Measurements from ENCODE around the gene CMTM8.
"Not testable (repeated sequence)": the region's sequence is repeated elsewhere in the genome, so short reads cannot be mapped to it uniquely, and the experiment has no call there.

The CMTM8 gene, protein sequence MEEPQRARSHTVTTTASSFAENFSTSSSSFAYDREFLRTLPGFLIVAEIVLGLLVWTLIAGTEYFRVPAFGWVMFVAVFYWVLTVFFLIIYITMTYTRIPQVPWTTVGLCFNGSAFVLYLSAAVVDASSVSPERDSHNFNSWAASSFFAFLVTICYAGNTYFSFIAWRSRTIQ

DNA sequence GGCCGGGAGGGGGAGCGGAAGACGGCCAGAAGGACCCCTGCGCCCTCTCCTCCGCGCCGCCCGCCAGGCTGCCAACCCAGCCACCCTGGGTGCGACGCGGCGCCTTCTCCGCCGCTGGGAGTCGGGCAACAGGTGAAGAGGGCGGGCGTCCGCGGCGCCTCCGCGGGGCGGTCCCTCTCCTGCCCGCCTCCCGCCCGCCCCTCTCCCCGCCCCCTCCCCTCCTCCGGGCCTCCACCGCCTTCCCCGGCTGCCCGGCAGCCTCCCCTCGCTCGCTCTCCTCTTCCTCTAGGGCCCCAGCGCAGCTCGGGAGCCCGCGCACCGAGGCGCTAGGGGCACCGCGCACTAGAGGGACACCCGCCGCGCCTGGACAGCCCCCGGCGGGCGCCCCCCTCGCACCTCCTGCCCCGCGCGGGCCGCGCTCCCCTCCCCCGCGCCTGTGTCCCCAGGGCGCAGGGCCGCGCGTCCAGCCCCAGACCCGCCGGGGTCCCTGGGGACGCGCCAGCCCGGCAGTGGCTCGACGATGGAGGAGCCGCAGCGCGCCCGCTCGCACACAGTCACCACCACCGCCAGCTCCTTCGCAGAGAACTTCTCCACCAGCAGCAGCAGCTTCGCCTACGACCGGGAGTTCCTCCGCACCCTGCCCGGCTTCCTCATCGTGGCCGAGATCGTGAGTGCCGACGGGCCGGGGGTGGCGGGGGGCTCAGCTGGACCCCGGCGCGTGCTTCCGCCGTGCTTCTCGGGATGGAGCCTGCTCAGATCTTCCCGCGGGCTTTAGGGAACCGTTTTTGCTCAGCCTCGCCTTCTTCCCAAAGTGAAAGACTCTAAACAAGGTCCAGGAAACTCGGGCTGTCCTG lies at the start of gene CMTM8:
CMTM8 (plus strand) TSS at position 228 of the 854 bp plus-strand sequence; CDS start at position 521, 293 bp downstream.
- POLR2A ChIA-PET, result interaction anchor here (1.1 kb wide), 1 partner anchor 50 kb away, joined by 3 read pairs; no protein-coding TSS in a partner anchor
- TF ChIP-seq HDGF (IDR thresholded peaks at IDR 0.05; ENCODE audit: borderline replicate concordance), result no peak
- TF ChIP-seq L3MBTL2 (conservative IDR thresholded peaks at IDR 0.05), result no peak
- no peak for TF ChIP-seq ARNT (IDR thresholded peaks at IDR 0.05)
- TF ChIP-seq LEF1 (IDR thresholded peaks at IDR 0.05; ENCODE audit: borderline replicate concordance), result no peak
- no peak for TF ChIP-seq ZNF384 (IDR thresholded peaks at IDR 0.05)
- TF ChIP-seq TARDBP (IDR thresholded peaks at IDR 0.05), result no peak
- TF ChIP-seq FOXK2 (IDR thresholded peaks at IDR 0.05), result no peak
- no peak for TF ChIP-seq FOXA1 (IDR thresholded peaks at IDR 0.05)
- no peak for TF ChIP-seq CTBP1 (IDR thresholded peaks at IDR 0.05; ENCODE audit: borderline replicate concordance)
- TF ChIP-seq BHLHE40 (IDR thresholded peaks at IDR 0.05; ENCODE audit: borderline replicate concordance), result no peak
- TF ChIP-seq, protein P1, sequence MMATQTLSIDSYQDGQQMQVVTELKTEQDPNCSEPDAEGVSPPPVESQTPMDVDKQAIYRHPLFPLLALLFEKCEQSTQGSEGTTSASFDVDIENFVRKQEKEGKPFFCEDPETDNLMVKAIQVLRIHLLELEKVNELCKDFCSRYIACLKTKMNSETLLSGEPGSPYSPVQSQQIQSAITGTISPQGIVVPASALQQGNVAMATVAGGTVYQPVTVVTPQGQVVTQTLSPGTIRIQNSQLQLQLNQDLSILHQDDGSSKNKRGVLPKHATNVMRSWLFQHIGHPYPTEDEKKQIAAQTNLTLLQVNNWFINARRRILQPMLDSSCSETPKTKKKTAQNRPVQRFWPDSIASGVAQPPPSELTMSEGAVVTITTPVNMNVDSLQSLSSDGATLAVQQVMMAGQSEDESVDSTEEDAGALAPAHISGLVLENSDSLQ (IDR thresholded peaks at IDR 0.05), result no peak
- no peak for TF ChIP-seq FOXM1 (IDR thresholded peaks at IDR 0.05; ENCODE audit: borderline replicate concordance)
- no peak for TF ChIP-seq ELF4 (IDR thresholded peaks at IDR 0.05)
- no peak for TF ChIP-seq SUZ12 (IDR thresholded peaks at IDR 0.05)
- TF ChIP-seq SP1 (IDR thresholded peaks at IDR 0.05), result no peak
- CTCF ChIA-PET, result interaction anchor here (1.0 to 1.7 kb wide), 3 partner anchors 10 to 95 kb away, joined by 3 to 8 read pairs (median 5); no protein-coding TSS in a partner anchor
- DNase-seq (ENCODE audit: extremely low spot score), result peak; percentile 82

DNA sequence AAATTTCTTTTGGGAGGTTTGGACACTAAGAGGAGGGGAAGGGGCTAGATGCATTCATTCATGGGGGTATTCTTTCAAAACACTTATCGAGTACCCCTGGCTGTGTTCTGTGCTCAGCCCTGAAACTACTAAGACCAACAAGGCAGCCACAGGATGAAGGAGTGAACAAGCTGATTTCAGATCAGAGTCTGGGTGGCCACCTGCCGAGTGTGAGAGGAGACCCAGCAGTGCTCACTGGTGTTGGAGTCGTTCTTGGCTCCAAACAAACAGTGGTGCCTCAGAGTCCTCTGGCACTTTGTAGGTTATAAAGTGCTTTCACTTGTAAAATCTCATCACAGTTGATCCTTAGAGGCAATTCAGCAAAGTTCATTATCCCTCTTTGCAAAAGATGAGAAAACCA lies 48.8 kb upstream of the CMTM8 start:
- no peak for DNase-seq (ENCODE audit: extremely low spot score)
- ChIA-PET CTCF (no interaction called here), POLR2A (no interaction called here)
- no peak for TF ChIP-seq NFRKB (IDR thresholded peaks at IDR 0.05)
- TF ChIP-seq SUZ12 (IDR thresholded peaks at IDR 0.05), result no peak
- TF ChIP-seq, protein P1 (IDR thresholded peaks at IDR 0.05), result no peak
- TF ChIP-seq ELF4 (IDR thresholded peaks at IDR 0.05), result no peak
- no peak for TF ChIP-seq TARDBP (IDR thresholded peaks at IDR 0.05)
- TF ChIP-seq FOXA1 (IDR thresholded peaks at IDR 0.05), result no peak
- TF ChIP-seq LEF1 (IDR thresholded peaks at IDR 0.05; ENCODE audit: borderline replicate concordance), result no peak
- no peak for TF ChIP-seq HDGF (IDR thresholded peaks at IDR 0.05; ENCODE audit: borderline replicate concordance)
- no peak for TF ChIP-seq FOXK2 (IDR thresholded peaks at IDR 0.05)
- TF ChIP-seq BHLHE40 (IDR thresholded peaks at IDR 0.05; ENCODE audit: borderline replicate concordance), result no peak
- TF ChIP-seq L3MBTL2 (conservative IDR thresholded peaks at IDR 0.05), result no peak
- no peak for TF ChIP-seq FOXM1 (IDR thresholded peaks at IDR 0.05; ENCODE audit: borderline replicate concordance)
- no peak for TF ChIP-seq CTBP1 (IDR thresholded peaks at IDR 0.05; ENCODE audit: borderline replicate concordance)

DNA sequence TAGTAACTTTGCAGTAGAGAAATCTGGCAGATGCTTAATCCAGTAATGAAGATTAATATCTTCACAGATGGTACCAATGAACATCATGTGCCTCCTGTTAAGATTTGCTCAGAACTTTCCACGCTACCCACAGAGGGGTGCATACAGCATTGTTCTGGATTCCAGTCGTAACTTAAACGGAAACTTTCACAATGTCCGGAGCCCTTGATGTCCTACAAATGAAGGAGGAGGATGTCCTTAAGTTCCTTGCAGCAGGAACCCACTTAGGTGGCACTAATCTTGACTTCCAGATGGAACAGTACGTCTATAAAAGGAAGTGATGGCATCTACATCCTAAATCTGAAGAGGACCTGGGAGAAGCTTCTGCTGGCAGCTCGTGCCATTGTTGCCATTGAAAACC lies 47.9 kb upstream of the CMTM8 start:
- POLR2A ChIA-PET, result not testable (repeated sequence)

DNA sequence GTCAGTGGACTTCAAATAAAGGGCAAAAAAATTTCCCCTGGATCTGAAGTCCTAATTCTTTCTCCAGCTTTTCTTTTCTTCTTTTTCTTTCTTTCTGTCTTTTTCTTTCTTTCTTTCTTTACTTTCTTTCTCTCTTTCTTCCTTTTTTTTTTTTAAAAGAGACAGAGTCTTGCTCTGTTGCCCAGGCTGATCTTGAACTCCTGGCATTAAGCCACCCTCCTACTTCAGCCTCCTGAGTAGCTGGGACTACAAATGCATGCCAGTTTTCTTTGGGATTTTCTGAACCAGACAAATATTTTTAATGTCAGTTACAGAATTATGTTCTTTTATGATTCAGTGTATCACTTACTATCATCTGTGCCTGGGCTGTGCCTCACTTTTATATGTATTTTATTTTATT lies 45.4 kb upstream of the CMTM8 start:
- no peak for DNase-seq (ENCODE audit: extremely low spot score)
- POLR2A ChIA-PET, result no interaction called here
- CTCF ChIA-PET, result no interaction called here
- TF ChIP-seq BHLHE40 (IDR thresholded peaks at IDR 0.05; ENCODE audit: borderline replicate concordance), result no peak
- no peak for TF ChIP-seq HDGF (IDR thresholded peaks at IDR 0.05; ENCODE audit: borderline replicate concordance)
- TF ChIP-seq FOXK2 (IDR thresholded peaks at IDR 0.05), result no peak
- TF ChIP-seq ELF4 (IDR thresholded peaks at IDR 0.05), result no peak
- no peak for TF ChIP-seq LEF1 (IDR thresholded peaks at IDR 0.05; ENCODE audit: borderline replicate concordance)
- no peak for TF ChIP-seq L3MBTL2 (conservative IDR thresholded peaks at IDR 0.05)
- no peak for TF ChIP-seq FOXA1 (IDR thresholded peaks at IDR 0.05)
- TF ChIP-seq SP1 (IDR thresholded peaks at IDR 0.05), result no peak
- no peak for TF ChIP-seq ARNT (IDR thresholded peaks at IDR 0.05)
- TF ChIP-seq NFRKB (IDR thresholded peaks at IDR 0.05), result no peak

More for the DNA sequence above, 47.9 kb upstream of the CMTM8 start:
- CTCF ChIA-PET; DNase-seq (ENCODE audit: extremely low spot score): not testable (repeated sequence)

DNA sequence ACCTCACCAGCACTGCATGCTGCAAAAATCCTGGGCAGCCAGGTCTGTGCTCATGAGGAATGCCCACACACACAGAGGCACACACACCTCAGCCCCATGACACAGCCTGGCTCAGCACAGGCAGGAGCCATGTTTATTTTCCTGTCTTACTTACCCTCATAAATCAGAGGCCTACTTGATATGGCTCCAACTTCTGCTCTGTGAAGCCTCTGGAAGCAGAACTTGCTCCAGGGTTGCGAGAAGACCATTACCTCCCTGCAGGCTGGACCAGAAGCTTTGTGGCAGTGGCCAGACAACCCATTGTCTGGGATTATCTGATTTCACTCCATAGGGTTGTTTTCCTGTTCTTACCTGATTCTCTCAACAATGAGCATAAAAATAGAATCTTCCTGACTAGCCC lies 43.8 kb upstream of the CMTM8 start:
- CTCF ChIA-PET, result no interaction called here
- no peak for TF ChIP-seq ZNF384 (IDR thresholded peaks at IDR 0.05)
- TF ChIP-seq, protein P1 (IDR thresholded peaks at IDR 0.05), result peak; percentile 74
- POLR2A ChIA-PET, result no interaction called here
- peak; percentile 22 for DNase-seq (ENCODE audit: extremely low spot score)

DNA sequence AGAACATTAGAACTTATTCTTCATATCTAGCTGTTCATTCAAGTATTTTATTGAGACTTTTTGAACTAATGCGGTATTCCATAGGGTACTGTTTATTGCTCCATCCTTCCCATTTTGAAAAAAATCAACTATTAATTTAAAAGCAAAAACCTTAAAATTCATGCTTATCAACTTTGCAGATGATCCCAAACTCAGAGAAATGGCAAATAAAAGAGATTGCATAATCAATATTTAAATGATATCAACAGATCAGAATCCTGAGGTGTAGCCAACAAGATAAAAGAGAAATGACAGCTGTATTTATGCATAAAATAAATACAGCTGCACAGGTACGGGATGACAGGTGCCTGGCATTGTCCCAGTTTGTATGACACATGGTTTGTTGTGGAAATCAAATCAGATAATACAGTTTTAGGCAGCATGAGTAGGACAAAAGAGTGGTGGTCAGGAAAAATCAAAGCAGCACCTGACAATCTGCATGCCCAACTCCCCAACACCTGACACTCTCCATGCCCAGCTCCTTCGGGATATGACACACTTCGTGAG lies 42.4 kb upstream of the CMTM8 start:
- no peak for DNase-seq (ENCODE audit: extremely low spot score)
- POLR2A ChIA-PET, result no interaction called here
- CTCF ChIA-PET, result no interaction called here
- TF ChIP-seq, protein P1 (IDR thresholded peaks at IDR 0.05), result no peak
- TF ChIP-seq SUZ12 (IDR thresholded peaks at IDR 0.05) (no peak), LEF1 (IDR thresholded peaks at IDR 0.05; ENCODE audit: borderline replicate concordance) (no peak), FOXA1 (IDR thresholded peaks at IDR 0.05) (no peak), TARDBP (IDR thresholded peaks at IDR 0.05) (no peak), L3MBTL2 (conservative IDR thresholded peaks at IDR 0.05) (no peak), HDGF (IDR thresholded peaks at IDR 0.05; ENCODE audit: borderline replicate concordance) (no peak), NFRKB (IDR thresholded peaks at IDR 0.05) (no peak)
